Activated CD4-positive, alpha-beta T cell treated with anti-CD3 and anti-CD28 coated beads, Interleukin-2, amount 50 U/mL, for 24 hours (primary cell): Measurements from ENCODE around the gene SMC3.

Experiments used
- DNase-seq, 2 donors: peaks; one replicate each; pipeline ENCODE4 v3.0.0-alpha.2; 2020; ENCODE audit warnings: low read depth in 1 of 2, low spot score in 1 of 2

Gene SMC3

GRCh38 chr10:110643653-110644597 is 76.4 kb downstream of the SMC3 start, which contains the start of gene RBM20:
Gene RBM20 (plus strand): TSS chr10:110644336. CDS start chr10:110644455, 119 bp downstream.
- DNase-seq: peak in 1 of 2 donors; percentile 6

GRCh38 chr10:110644598-110645462 is 77.3 kb downstream of the SMC3 start:
- DNase-seq: no peak

GRCh38 chr10:110646417-110647135 is 79.1 kb downstream of the SMC3 start:
- no peak for DNase-seq

GRCh38 chr10:110647136-110647430 is 79.6 kb downstream of the SMC3 start:
- DNase-seq: no peak

- DNase-seq: no peak
Measured at GRCh38 chr10:110648692-110649346, 81.3 kb downstream of the SMC3 start.

- DNase-seq: no peak
Measured at GRCh38 chr10:110649347-110650264, 82.1 kb downstream of the SMC3 start.

GRCh38 chr10:110650265-110650668 is 82.8 kb downstream of the SMC3 start:
- no peak for DNase-seq

- DNase-seq: no peak
Measured at GRCh38 chr10:110651044-110651958, 83.8 kb downstream of the SMC3 start.

- no peak for DNase-seq
Measured at GRCh38 chr10:110652475-110653118, 85.1 kb downstream of the SMC3 start.
